Esophagus (tissue), 2 donors: ENCODE measurements around the gene AK2. TPM values are rescaled to one million over a fixed set of nuclear protein-coding genes. Genes with fewer than 3 reads are reported as not detected.

ENCODE experiments used
- H3K27ac ChIP-seq, 2 donors: one replicate each; pipeline ENCODE4 v1.5.1; 2013; ENCODE audit warnings: low read depth in 2 of 2, mild to moderate bottlenecking in 2 of 2, inconsistent platforms in 1 of 2, low read length in 1 of 2, moderate library complexity in 1 of 2
- H3K27me3 ChIP-seq, 2 donors: one replicate each; pipeline ENCODE4 v1.6.1; 2013; ENCODE audit warnings: low read length in 2 of 2, control low read depth in 1 of 2, mild to moderate bottlenecking in 1 of 2; ENCODE audit not compliant: insufficient read depth in 2 of 2, control insufficient read depth in 1 of 2
- H3K36me3 ChIP-seq, 2 donors: one replicate each; pipeline ENCODE4 v1.6.1; 2013; ENCODE audit warnings: low read length in 1 of 2; ENCODE audit not compliant: control insufficient read depth in 2 of 2, insufficient read depth in 2 of 2
- H3K4me1 ChIP-seq, 2 donors: one replicate each; pipeline ENCODE4 v1.6.1; 2013; ENCODE audit warnings: low read length in 1 of 2; ENCODE audit not compliant: control insufficient read depth in 2 of 2, insufficient read depth in 2 of 2
- H3K4me3 ChIP-seq, 2 donors: one replicate each; pipeline ENCODE4 v1.5.1; 2013; ENCODE audit warnings: low read length in 2 of 2, mild to moderate bottlenecking in 2 of 2, low read depth in 1 of 2, moderate library complexity in 1 of 2
- H3K9me3 ChIP-seq, 2 donors: one replicate each; pipeline ENCODE4 v1.6.1; 2013; ENCODE audit warnings: mild to moderate bottlenecking in 2 of 2, low read depth in 1 of 2, low read length in 1 of 2, moderate library complexity in 1 of 2; ENCODE audit not compliant: control insufficient read depth in 2 of 2, insufficient read depth in 1 of 2
- WGBS, 2 donors: extraction: QIAGEN DNeasy Blood & Tissue Kit; methylation state at CpG; one replicate each; pipeline ENCODE4 v1.1.7; 2013; 5-methylcytosine and 5-hydroxymethylcytosine counted together
- polyA plus RNA-seq, 2 donors: library from polyadenylated mRNA; stranded (reverse); fragments of 200-250 nt; gene quantifications; one replicate each; pipeline ENCODE4 v1.2.3, GENCODE V29; 2013
- donor health status: healthy with polysubstance abuse.
- donor health status: Bipolar disorder and iron deficiency.

The AK2 gene
- polyA plus RNA-seq, 2 donors = 63.2 to 106 TPM

- H3K4me3 ChIP-seq = no peak overlapping the region
- peaks cover 4 to 8% of the 10 kb centered on the region in 2 donors for H3K36me3 ChIP-seq
- no peaks in the 10 kb centered on the region for H3K9me3 ChIP-seq
- peak overlapping the region in 1 of 2 donors; percentile 36 for H3K27ac ChIP-seq
- peaks cover 4 to 19% of the 10 kb centered on the region in 2 donors for H3K4me1 ChIP-seq
- WGBS, 2 donors = 66 to 87% methylated on average over 9 of the region's 9 CpGs
- H3K27me3 ChIP-seq = no peaks in the 10 kb centered on the region
These were observed 30.8 kb downstream of the AK2 start for GRCh38 chr1:33005838-33006421.

- no peaks in the 10 kb centered on the region for H3K27me3 ChIP-seq
- H3K27ac ChIP-seq = peak overlapping the region in 1 of 2 donors; percentile 44
- H3K36me3 ChIP-seq = peaks cover 4 to 5% of the 10 kb centered on the region in 2 donors
- WGBS, 2 donors = 73 to 84% methylated on average over 2 of the region's 2 CpGs
- no peaks in the 10 kb centered on the region for H3K9me3 ChIP-seq
- H3K4me3 ChIP-seq = no peak overlapping the region
- peaks cover 4 to 19% of the 10 kb centered on the region in 2 donors for H3K4me1 ChIP-seq
These were observed 31.4 kb downstream of the AK2 start for GRCh38 chr1:33005117-33005837.

GRCh38 chr1:33004613-33005012, 32.1 kb downstream of the AK2 start:
- WGBS, 2 donors = 43 to 72% methylated on average over 2 of the region's 2 CpGs
- Histone ChIP-seq H3K9me3 (no peaks in the 10 kb centered on the region), H3K4me1 (peaks cover 3 to 18% of the 10 kb centered on the region in 2 donors), H3K27ac (peak overlapping the region in 1 of 2 donors; percentile 44), H3K36me3 (peaks cover 4 to 5% of the 10 kb centered on the region in 2 donors), H3K27me3 (no peaks in the 10 kb centered on the region), H3K4me3 (no peak overlapping the region)

GRCh38 chr1:33003657-33004056, 33.0 kb downstream of the AK2 start:
- no peak overlapping the region for H3K4me3 ChIP-seq
- peaks cover 5 to 15% of the 10 kb centered on the region in 2 donors for H3K4me1 ChIP-seq
- no peaks in the 10 kb centered on the region for H3K9me3 ChIP-seq
- no peaks in the 10 kb centered on the region for H3K27me3 ChIP-seq
- H3K27ac ChIP-seq = no peak overlapping the region
- WGBS, 2 donors = 87 to 91% methylated on average over 4 of the region's 4 CpGs
- peaks cover 4 to 5% of the 10 kb centered on the region in 2 donors for H3K36me3 ChIP-seq

GRCh38 chr1:33002006-33002405, 34.7 kb downstream of the AK2 start:
- WGBS, 2 donors = 92 to 96% methylated on average over 4 of the region's 4 CpGs

GRCh38 chr1:33001282-33001681, 35.4 kb downstream of the AK2 start:
- Histone ChIP-seq H3K4me3 (no peak overlapping the region), H3K9me3 (no peaks in the 10 kb centered on the region), H3K27ac (no peak overlapping the region), H3K36me3 (peaks cover 0 to 2% of the 10 kb centered on the region in 2 donors), H3K27me3 (no peaks in the 10 kb centered on the region), H3K4me1 (peaks cover 7 to 8% of the 10 kb centered on the region in 2 donors)
- WGBS, 2 donors = 96 to 98% methylated on average over 2 of the region's 2 CpGs

More at GRCh38 chr1:33002006-33002405, 34.7 kb downstream of the AK2 start:
- no peak overlapping the region for H3K27ac ChIP-seq
- H3K36me3 ChIP-seq = peaks cover 0 to 2% of the 10 kb centered on the region in 2 donors
- H3K27me3 ChIP-seq = no peaks in the 10 kb centered on the region
- no peak overlapping the region for H3K4me3 ChIP-seq
- no peaks in the 10 kb centered on the region for H3K9me3 ChIP-seq
- H3K4me1 ChIP-seq = peaks cover 8% of the 10 kb centered on the region in 2 donors

- Histone ChIP-seq H3K4me3 (no peak overlapping the region), H3K36me3 (no peaks in the 10 kb centered on the region), H3K9me3 (no peaks in the 10 kb centered on the region), H3K27ac (no peak overlapping the region), H3K27me3 (no peaks in the 10 kb centered on the region), H3K4me1 (peaks cover 5 to 6% of the 10 kb centered on the region in 2 donors)
- 73 to 84% methylated on average over 4 of the region's 4 CpGs for WGBS, 2 donors
These were observed 36.2 kb downstream of the AK2 start for GRCh38 chr1:33000427-33001026.

GRCh38 chr1:32998997-32999396, 37.7 kb downstream of the AK2 start:
- Histone ChIP-seq H3K4me3 (no peak overlapping the region), H3K9me3 (no peaks in the 10 kb centered on the region), H3K27ac (no peak overlapping the region), H3K27me3 (no peaks in the 10 kb centered on the region), H3K36me3 (no peaks in the 10 kb centered on the region), H3K4me1 (peaks cover 0 to 6% of the 10 kb centered on the region in 2 donors)
- WGBS, 2 donors = 62 to 72% methylated on average over 4 of the region's 4 CpGs

- H3K4me1 ChIP-seq = peaks cover under 1 to 6% of the 10 kb centered on the region in 2 donors
- H3K9me3 ChIP-seq = no peaks in the 10 kb centered on the region
- 74 to 83% methylated on average over 5 of the region's 5 CpGs for WGBS, 2 donors
- no peaks in the 10 kb centered on the region for H3K36me3 ChIP-seq
- no peak overlapping the region for H3K4me3 ChIP-seq
- H3K27me3 ChIP-seq = no peaks in the 10 kb centered on the region
- peak overlapping the region in 1 of 2 donors; percentile 42 for H3K27ac ChIP-seq
These were observed 38.6 kb downstream of the AK2 start for GRCh38 chr1:32998064-32998463.
